MG63 (cell line): ENCODE data around the gene NECAP2. TPM values are rescaled to one million over a fixed set of nuclear protein-coding genes. Genes with fewer than 3 reads are reported as not detected.

Source experiments
- DNase-seq: peaks from one replicate; pipeline ENCODE4 v3.0.0-alpha.2; 2020
- H3K27me3 ChIP-seq: fragments of 250-450 bp; sonication (Bioruptor Pico); 2 replicates; pipeline ENCODE4 v1.5.1; 2020; ENCODE audit warnings: mild to moderate bottlenecking, moderate library complexity
- H3K36me3 ChIP-seq: fragments of 250-450 bp; sonication (Bioruptor Pico); 2 replicates; pipeline ENCODE4 v1.5.1; 2020; ENCODE audit warnings: mild to moderate bottlenecking, moderate library complexity
- H3K4me3 ChIP-seq: fragments of 250-450 bp; sonication (Bioruptor Pico); 2 replicates; pipeline ENCODE4 v1.5.1; 2020; ENCODE audit warnings: mild to moderate bottlenecking, moderate library complexity
- H3K9me3 ChIP-seq: fragments of 250-450 bp; sonication (Bioruptor Pico); 2 replicates; pipeline ENCODE4 v1.5.1; 2020; ENCODE audit warnings: mild to moderate bottlenecking, moderate library complexity
- total RNA-seq: library from RNA; depleted of rRNA; stranded (reverse); fragments of >200 nt; shearing (Covaris generic); gene quantifications from 2 replicates; pipeline ENCODE4 v1.2.3, GENCODE V29; 2014; ENCODE audit warnings: low replicate concordance; rRNA removed

The NECAP2 gene, protein sequence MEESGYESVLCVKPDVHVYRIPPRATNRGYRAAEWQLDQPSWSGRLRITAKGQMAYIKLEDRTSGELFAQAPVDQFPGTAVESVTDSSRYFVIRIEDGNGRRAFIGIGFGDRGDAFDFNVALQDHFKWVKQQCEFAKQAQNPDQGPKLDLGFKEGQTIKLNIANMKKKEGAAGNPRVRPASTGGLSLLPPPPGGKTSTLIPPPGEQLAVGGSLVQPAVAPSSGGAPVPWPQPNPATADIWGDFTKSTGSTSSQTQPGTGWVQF
- 42.4 and 86.0 TPM in 2 replicates for total RNA-seq

DNA sequence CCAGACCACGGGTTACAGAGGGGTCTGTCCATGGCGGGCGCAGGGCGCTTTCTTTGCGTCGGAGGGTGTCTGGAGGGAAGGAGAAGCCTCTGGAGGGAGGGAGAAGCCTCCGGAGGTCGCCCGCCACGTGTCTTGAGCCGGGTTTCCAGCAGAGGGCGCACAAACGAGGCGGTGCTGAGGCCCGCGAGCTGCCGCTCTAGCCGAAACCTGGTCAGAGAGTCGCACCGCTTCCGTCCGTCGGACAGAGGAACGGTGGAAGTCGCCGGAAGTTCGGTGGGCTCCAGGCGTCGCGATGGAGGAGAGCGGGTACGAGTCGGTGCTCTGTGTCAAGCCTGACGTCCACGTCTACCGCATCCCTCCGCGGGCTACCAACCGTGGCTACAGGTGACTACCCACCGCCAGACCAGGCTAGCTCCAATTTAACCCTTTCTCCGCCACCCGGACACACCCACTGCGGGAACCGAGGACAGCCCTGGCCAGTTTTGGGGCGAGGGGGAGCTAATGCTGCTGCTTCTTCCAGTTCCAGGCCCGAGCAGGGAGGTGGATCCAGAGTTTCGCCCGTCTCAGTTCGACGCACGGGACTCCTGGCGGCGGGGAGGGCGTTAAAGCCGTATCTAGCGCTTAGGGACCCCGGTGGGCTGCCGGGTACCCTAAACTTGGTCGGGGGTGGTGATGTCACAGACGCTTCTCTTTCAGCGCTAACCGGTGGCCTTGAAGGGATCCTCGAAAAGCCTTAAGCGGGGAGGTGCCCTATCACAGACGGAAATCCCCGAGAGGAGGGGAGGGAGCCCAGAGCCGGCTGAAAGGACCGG lies at the start of gene NECAP2:
NECAP2 (plus strand) TSS at position 255 of the 812 bp plus-strand sequence; CDS start at position 293, 38 bp downstream.
- Histone ChIP-seq H3K27me3 (no peaks in the 10 kb centered on the region), H3K36me3 (peaks cover 27% of the 10 kb centered on the region), H3K4me3 (peak within 1 kb of the TSS; percentile 85), H3K9me3 (no peaks in the 10 kb centered on the region)
- peak; percentile 93 for DNase-seq

DNA sequence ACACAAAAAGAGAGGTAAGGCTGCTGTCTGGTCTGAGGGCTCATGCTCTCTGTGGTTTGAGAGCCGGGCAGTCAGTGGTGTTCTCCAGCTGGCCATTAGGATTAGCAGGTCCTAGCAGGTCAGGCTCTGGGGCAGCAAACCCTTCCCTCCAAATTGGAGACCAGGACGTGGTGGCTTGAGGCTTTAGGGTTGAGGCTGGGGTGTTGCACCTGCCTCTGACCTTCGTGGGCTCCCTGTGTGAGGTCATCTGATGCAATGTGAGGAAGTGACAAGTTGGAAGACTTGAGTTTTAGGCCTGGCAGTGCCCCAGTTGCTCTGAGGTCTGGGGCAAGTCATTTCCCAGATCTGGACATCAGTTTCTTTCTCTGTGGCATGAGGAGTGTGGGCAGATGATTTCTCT lies 49.1 kb upstream of the NECAP2 start:
- Histone ChIP-seq H3K36me3 (peaks cover 31% of the 10 kb centered on the region), H3K9me3 (no peaks in the 10 kb centered on the region), H3K27me3 (no peaks in the 10 kb centered on the region), H3K4me3 (no peak overlapping the region)
- no peak for DNase-seq

DNA sequence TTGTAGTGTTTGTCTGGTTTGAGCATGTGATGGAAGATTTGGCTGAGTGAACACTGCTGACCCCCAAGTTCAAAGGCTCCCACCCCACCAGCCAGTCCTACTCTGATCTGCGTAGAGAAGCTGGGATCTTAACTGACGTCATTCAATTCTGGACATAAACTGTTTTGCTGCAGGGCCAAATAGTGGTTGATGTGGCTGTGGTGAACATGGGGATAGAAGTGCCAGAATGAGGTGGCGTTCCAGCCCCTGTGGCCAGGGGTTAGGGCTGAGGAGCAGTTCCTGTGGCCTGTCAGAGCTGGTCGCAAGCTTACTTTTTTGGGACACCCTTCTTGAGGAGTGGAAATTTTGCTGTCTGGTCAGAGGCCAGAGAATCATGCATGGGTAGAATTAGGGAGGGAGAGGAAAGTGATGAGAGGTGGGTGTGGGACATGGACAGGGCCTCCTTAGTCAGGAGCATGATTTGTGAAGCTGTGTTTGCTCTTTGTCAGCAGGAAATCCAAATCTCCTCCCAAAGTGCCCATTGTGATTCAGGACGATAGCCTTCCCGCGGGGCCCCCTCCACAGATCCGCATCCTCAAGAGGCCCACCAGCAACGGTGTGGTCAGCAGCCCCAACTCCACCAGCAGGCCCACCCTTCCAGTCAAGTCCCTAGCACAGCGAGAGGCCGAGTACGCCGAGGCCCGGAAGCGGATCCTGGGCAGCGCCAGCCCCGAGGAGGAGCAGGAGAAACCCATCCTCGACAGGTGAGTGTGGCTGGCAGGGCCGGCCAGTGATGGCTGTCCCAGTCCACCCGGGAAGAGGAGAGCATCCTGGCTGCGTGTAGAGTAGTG lies 47.6 kb upstream of the NECAP2 start:
- Histone ChIP-seq H3K9me3 (no peaks in the 10 kb centered on the region), H3K36me3 (peaks cover 44% of the 10 kb centered on the region), H3K4me3 (no peak overlapping the region), H3K27me3 (no peaks in the 10 kb centered on the region)
- DNase-seq: no peak

DNA sequence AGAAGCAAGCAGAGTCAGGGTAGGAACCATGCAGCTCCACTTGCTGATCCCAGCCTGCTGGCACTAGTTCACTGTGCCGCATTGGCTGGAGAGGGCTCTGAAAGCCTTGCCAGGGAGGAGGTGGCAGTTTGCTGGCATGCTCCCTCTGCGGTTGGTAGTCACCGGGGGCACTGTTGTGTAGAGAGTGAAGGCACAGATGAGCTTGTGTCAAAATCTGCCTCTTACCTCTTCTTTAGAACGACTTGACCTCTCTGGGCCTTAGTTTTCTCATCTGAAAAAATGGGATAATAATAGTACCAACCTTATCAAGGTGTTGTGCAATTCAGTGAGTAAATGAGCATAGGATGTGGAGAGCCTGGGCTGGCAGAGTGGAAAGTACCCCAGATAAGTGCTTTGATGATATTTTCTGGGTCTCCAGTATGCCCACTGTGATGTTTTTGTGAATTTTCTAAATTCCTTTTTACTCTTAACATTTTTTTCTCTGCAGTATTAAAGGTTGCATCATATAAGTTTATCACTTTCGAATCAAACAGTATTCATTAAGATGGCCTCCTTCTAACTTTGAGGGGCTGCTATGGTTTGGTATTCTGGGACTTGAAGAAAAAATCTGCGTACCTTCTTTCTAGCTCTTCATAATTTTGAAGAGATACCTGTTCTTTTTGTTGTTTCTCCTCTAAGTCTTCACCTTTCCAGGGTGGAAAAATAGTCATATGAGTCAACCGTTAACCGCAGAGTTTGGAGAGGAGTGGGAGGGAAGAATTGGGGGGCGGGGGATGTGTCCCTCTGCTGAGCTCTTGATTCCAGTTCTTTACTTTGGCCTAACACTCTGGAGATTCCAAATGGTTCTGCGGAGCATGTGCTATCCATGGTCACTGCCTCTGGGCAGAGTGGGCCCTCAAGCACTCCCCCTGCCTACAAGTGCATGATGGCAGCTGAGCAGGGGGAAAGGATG lies 46.7 kb upstream of the NECAP2 start:
- DNase-seq: peak; percentile 62
- H3K36me3 ChIP-seq: peaks cover 51% of the 10 kb centered on the region
- H3K4me3 ChIP-seq: no peak overlapping the region
- H3K27me3 ChIP-seq: no peaks in the 10 kb centered on the region
- no peaks in the 10 kb centered on the region for H3K9me3 ChIP-seq

DNA sequence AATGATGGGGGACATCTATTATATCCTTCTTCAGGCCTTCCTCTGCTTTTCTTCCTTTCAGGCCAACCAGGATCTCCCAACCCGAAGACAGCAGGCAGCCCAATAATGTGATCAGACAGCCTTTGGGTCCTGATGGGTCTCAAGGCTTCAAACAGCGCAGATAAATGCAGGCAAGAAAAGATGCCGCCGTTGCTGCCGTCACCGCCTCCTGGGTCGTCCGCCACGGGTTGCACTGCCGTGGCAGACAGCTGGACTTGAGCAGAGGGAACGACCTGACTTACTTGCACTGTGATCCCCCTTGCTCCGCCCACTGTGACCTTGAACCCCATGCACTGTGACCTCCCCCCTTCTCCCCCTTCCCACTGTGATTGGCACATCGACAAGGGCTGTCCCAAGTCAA lies 45.5 kb upstream of the NECAP2 start:
- Histone ChIP-seq H3K9me3 (no peaks in the 10 kb centered on the region), H3K4me3 (no peak overlapping the region), H3K36me3 (peaks cover 54% of the 10 kb centered on the region), H3K27me3 (no peaks in the 10 kb centered on the region)
- DNase-seq: no peak

DNA sequence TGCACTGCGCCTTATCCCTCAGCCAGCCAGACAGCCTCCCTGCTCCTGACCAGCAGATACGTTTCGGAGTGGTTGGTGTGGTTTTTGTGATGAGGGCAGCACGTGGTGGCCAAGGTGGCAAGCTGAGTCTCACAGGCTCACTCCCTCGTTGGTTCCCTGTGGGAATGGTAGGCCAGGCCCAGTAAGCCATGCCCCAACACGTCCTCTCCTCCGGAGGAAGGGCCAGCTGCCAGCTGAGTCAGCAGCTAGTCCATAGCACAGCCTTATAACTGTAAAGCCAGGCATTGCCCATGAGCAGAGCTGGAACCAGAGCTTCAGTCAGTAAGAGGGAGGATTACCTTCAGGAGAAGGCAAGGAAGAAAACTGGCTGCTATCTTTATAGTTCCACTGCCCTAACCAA lies 43.9 kb upstream of the NECAP2 start:
- H3K36me3 ChIP-seq: peaks cover 54% of the 10 kb centered on the region
- H3K4me3 ChIP-seq: no peak overlapping the region
- no peaks in the 10 kb centered on the region for H3K27me3 ChIP-seq
- peak; percentile 98 for DNase-seq
- H3K9me3 ChIP-seq: no peaks in the 10 kb centered on the region

DNA sequence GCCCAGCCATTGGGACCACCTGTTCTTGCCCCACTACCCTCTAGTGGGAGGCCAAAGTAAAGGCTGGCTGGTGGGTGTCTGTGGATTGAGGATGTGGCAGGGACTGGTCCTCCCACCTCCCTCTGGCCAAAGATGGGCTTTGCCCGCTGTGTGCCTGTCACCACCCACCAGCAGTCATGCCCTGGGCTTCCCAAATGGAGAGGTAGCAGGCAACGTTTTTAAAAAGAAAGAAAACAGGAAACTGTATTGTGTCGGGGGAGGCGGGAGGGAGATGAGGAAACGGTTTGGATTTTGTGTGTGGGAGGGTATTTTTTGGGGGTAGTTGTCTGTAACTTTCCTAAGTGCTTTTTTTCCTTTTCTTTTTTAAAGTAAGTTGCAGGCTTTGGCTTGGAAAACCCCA lies 43.4 kb upstream of the NECAP2 start:
- peaks cover 54% of the 10 kb centered on the region for H3K36me3 ChIP-seq

DNA sequence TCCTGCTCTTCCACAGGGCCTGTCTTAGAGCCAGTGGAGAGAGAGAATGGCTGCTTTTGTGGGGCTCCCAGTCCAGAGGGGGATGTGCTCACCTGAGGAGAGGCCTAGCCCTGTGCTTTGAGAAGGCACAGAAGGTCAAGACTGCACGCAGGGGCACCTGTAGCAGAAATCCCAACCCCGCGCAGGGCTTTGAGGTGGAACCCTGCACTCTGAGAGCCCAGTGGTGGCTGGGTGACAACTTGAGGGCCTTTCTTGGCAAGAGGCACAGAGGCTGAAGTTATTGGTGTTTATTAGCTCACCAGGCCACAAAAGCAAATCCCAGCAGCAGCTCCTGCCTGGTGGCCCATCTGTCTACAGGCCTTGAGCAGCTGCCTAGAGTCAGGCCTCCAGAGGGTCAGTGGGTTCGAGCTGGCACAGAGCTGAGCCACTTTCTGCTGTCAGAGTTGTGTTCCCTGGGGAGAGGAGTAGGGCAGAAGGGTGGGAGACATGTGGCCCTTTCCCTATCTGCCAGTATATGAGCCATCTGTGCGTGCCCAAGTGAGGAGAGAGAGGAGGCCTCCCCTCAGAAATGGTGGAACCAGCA lies 42.1 kb upstream of the NECAP2 start:
- no peaks in the 10 kb centered on the region for H3K9me3 ChIP-seq
- peaks cover 44% of the 10 kb centered on the region for H3K36me3 ChIP-seq
- no peak for DNase-seq
- H3K27me3 ChIP-seq: no peaks in the 10 kb centered on the region
- H3K4me3 ChIP-seq: no peak overlapping the region

More for the DNA sequence above, 43.4 kb upstream of the NECAP2 start:
- no peak for DNase-seq
- H3K27me3 ChIP-seq: no peaks in the 10 kb centered on the region
- H3K4me3 ChIP-seq: no peak overlapping the region
- no peaks in the 10 kb centered on the region for H3K9me3 ChIP-seq

DNA sequence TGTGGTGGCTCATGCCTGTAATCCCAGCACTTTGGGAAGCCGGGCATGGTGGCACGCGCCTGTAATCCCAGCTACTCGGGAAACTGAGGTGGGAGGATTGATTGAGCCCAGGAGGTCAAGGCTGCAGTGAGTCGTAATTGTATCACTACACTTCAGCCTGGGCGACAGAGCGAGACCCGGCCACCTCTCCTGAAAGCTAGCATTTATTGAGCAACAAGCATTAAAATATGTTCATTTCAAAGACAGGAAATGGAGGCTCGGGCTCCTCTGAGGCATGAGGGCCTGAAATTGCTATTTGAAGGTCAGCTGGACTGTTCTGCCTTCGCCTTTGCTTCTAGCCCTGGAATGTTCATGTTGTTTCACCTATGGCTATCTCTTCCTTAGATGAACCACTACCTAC lies 37.8 kb upstream of the NECAP2 start:
- Histone ChIP-seq H3K36me3 (peaks cover 12% of the 10 kb centered on the region), H3K27me3 (no peaks in the 10 kb centered on the region), H3K4me3 (no peak overlapping the region), H3K9me3 (no peaks in the 10 kb centered on the region)
- no peak for DNase-seq

DNA sequence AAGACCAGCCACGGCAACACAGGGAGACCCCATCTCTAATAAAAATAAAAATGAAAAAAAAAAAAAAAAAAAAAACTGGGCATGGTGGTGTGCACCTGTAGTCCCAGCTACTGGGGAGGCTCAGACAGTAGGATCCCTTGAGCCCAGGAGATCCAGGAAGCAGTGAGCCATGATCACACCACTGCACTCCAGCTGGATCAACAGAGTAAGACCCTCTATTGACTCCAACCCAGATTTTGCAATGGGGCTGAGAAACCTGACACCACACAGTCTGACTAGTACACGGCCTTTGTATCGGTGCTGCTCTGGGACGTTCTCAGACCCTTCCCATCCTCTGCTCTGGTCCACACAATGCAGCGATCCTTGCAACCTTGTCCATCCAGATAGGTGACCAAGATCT lies 35.1 kb upstream of the NECAP2 start:
- Histone ChIP-seq H3K36me3 (no peaks in the 10 kb centered on the region; the same call in 1 of the 2 replicates), H3K27me3 (no peaks in the 10 kb centered on the region), H3K4me3 (no peak overlapping the region), H3K9me3 (no peaks in the 10 kb centered on the region)
- no peak for DNase-seq

DNA sequence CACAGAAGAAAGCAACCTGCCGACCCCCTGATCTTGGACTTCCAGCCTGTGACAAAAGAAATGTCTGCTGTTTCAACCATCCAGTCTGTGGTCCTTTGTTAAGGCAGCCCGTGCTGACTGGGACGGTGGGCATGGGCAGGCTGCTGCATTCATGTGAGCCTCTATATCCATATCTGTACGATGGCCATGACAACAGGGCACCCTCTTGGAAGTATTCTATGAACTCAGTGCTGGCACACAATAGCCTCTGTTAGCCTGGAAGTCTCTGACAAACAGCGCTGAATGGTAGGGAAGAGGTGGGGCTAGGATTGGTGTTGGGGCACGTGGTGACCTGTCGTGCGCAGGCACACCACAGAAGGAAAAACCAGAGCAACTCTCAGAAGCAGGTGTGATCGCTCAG lies 33.7 kb upstream of the NECAP2 start:
- Histone ChIP-seq H3K4me3 (no peak overlapping the region), H3K9me3 (no peaks in the 10 kb centered on the region), H3K27me3 (no peaks in the 10 kb centered on the region), H3K36me3 (no peaks in the 10 kb centered on the region)
- no peak for DNase-seq

DNA sequence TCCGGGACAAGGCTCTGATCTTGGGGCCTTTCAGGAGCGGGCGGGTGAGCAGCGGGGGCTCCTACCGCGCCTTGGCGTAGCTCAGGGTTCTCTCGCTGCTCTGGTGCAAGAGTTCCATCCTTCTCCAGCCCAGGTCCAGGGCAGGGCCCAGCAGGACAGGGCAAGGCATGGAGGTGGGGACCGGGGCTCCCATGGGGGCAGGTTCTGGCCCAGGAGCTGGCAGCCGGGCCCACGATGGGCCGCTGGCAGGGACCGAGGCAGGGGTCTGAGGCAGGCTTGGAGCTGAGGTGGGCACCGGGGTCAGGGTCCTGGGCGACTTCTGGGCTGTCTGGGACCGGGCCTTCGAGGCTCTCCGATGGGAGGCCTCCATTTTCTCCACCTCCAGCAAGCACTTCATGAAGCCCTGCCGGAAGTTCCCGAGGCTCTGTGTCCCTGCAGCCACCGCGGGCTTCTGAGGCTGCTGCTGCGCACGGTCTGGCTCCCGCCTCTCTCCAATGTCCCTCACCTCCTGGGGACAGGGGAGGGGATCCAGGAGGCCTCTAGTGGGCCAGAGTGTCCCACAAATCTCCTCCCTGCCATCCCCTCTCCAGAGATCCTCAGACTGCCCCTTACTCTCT lies 30.9 kb upstream of the NECAP2 start:
- H3K36me3 ChIP-seq: no peaks in the 10 kb centered on the region
- DNase-seq: no peak
- H3K9me3 ChIP-seq: no peaks in the 10 kb centered on the region
- no peaks in the 10 kb centered on the region for H3K27me3 ChIP-seq
- H3K4me3 ChIP-seq: no peak overlapping the region

DNA sequence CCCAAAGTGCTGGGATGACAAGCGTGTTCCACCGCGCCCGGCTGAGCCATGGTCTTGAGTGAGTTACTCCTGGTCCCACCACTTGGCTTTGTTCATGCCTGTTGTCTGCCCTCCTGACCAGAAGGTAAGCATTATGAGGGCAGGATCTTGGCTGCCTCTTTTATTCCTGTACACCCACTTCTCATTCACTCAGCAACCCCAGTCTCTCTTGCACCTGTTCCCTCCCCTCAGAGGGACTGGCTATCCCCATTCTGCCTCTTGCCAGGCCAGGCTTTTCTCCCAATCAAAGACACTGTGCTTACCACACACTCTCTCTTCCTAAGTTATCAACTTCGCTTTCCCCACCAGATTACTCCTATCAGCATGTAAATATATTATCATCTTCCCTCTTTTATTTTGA lies 29.7 kb upstream of the NECAP2 start:
- H3K27me3 ChIP-seq: no peaks in the 10 kb centered on the region
- no peak overlapping the region for H3K4me3 ChIP-seq
- H3K9me3 ChIP-seq: no peaks in the 10 kb centered on the region
- no peak for DNase-seq
- no peaks in the 10 kb centered on the region for H3K36me3 ChIP-seq

DNA sequence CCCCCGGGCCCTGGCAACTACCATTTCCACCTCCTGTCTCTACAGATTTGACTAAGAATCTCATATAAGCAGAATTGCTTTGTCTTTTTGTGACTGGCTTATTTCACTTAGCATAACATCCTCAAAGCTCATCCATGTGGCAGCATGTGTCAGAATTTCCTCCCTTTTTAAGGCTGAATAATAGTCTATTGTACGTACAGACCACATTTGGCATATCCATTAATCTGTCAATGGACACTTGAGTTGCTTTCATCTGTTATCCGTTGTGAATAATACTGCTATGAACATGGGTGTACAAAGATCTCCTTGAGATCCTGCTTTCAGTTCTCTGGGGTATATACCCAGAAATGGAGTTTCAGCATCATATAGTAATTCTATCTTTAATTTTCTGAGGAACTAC lies 27.3 kb upstream of the NECAP2 start:
- no peaks in the 10 kb centered on the region for H3K27me3 ChIP-seq
- H3K9me3 ChIP-seq: no peaks in the 10 kb centered on the region
- DNase-seq: no peak
- no peaks in the 10 kb centered on the region for H3K36me3 ChIP-seq
- H3K4me3 ChIP-seq: no peak overlapping the region

DNA sequence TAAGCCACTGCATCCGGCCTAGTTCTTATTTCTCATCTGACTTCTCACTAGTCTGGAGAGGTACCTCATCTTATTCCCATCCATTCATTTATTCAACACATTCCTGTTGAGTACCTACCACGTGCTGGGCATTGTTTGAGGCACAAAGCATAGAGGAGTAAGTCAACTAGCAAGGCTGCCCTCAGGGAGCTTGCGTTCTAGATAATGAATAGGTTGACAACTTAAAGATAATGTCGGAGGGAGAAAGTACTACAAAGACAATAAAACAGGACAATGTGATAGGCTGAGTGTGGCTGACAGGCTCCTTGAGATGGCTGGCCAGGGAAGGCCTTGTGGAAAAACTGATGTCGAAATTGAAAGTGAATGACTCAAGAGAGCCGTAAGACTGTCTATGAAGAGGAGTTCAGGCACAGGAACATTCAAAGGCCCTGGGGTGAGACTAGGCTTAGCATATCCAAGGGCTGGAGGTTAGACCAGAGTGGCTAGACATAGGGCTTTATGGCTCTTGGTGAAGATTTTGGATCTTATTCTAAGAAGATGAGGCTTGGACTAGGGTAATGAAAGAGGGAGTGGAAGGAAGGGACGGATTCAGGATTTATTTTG lies 21.6 kb upstream of the NECAP2 start:
- H3K9me3 ChIP-seq: no peaks in the 10 kb centered on the region
- no peak overlapping the region for H3K4me3 ChIP-seq
- DNase-seq: no peak
- H3K27me3 ChIP-seq: no peaks in the 10 kb centered on the region
- no peaks in the 10 kb centered on the region for H3K36me3 ChIP-seq
